GM19324 (cell line): ENCODE data around the gene CSTB.

Experiments
- ATAC-seq: cut with Tn5 transposase; IDR thresholded peaks from one replicate; pipeline ENCODE4 v1.9.1; 2021; ENCODE audit warnings: mild to moderate bottlenecking, moderate library complexity; ENCODE audit not compliant: unreplicated experiment, low FRiP score

CSTB gene

GRCh38 chr21:43793243-43793642 lies 17.1 kb upstream of the CSTB start:
- ATAC-seq, result no peak

GRCh38 chr21:43792406-43792805 lies 16.3 kb upstream of the CSTB start:
- ATAC-seq, result no peak

GRCh38 chr21:43790010-43790524 lies 14.0 kb upstream of the CSTB start:
- ATAC-seq, result no peak

GRCh38 chr21:43789276-43790009 lies 13.3 kb upstream of the CSTB start, which contains the start of gene RRP1:
Gene RRP1 (plus strand): TSS chr21:43789577. CDS start chr21:43789630, 53 bp downstream.
- peak; percentile 90 for ATAC-seq

GRCh38 chr21:43786807-43787440 lies 10.8 kb upstream of the CSTB start:
- no peak for ATAC-seq

- ATAC-seq, result no peak
Measured at GRCh38 chr21:43786300-43786806, 10.2 kb upstream of the CSTB start.

GRCh38 chr21:43785134-43785533 lies 9.0 kb upstream of the CSTB start:
- no peak for ATAC-seq

GRCh38 chr21:43783098-43783700 lies 7.1 kb upstream of the CSTB start:
- no peak for ATAC-seq

- no peak for ATAC-seq
Measured at GRCh38 chr21:43782431-43783097, 6.5 kb upstream of the CSTB start.

- no peak for ATAC-seq
Measured at GRCh38 chr21:43781846-43782245, 5.7 kb upstream of the CSTB start.

GRCh38 chr21:43779660-43780059 lies 3.6 kb upstream of the CSTB start:
- ATAC-seq, result no peak

GRCh38 chr21:43778469-43779335 lies 2.6 kb upstream of the CSTB start:
- ATAC-seq, result no peak

- ATAC-seq, result no peak
Measured at GRCh38 chr21:43777953-43778352, 1.8 kb upstream of the CSTB start.

GRCh38 chr21:43775190-43775589 lies 918 bp downstream of the CSTB start:
- ATAC-seq, result no peak

GRCh38 chr21:43774163-43774562 lies 1.9 kb downstream of the CSTB start:
- ATAC-seq, result no peak

GRCh38 chr21:43772425-43772821 lies 3.7 kb downstream of the CSTB start:
- no peak for ATAC-seq

- ATAC-seq, result no peak
Measured at GRCh38 chr21:43771698-43772424, 4.2 kb downstream of the CSTB start.

- ATAC-seq, result no peak
Measured at GRCh38 chr21:43771199-43771675, 4.9 kb downstream of the CSTB start.

- ATAC-seq, result no peak
Measured at GRCh38 chr21:43770066-43770655, 5.9 kb downstream of the CSTB start.
